ENCODE data around the gene C20orf96.

DNA sequence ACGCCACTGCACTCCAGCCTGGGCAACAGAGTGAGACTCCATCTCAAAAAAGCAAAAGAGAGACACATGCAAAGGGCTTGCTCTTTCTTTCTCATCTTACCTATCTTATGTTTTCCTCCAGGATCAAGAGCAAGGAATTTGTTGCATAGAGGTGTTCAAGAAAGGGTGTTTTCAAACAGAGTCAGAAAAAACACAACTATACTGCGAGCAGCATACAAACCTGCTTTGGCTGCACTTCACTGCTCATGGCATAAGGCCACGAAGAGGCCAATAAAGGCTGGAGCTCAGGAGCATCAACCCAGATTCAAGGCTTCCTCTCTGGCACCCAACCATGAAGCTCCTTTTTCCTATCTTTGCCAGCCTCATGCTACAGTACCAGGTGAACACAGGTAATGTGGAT, 63.6 kb downstream of the C20orf96 start, which contains the start of gene DEFB129:
- TF ChIP-seq CTCF (IDR thresholded peaks at IDR 0.05) = no peak
- TF ChIP-seq EZH2 (IDR thresholded peaks at IDR 0.05; ENCODE audit: borderline replicate concordance, insufficient read depth, low read depth, low read length, poor library complexity, severe bottlenecking) = no peak
